T-cell (primary cell): ENCODE measurements around the gene CR1. TPM values are rescaled to one million over a fixed set of nuclear protein-coding genes. Genes with fewer than 3 reads are reported as not detected.

Experiments used
- ATAC-seq, 4 experiments: fragments of 200-7000 bp in 3 of 4; fragments of 150-1000 bp in 1 of 4; cut with Tn5 transposase; replicated peaks in 1 of 4; 1 replicate in 3 of 4; 2 replicates in 1 of 4; pipeline ENCODE4 v1.10.0; 2021; ENCODE audit warnings: moderate library complexity in 3 of 4, mild to moderate bottlenecking in 2 of 4, moderate number of reproducible peaks in 1 of 4
- CTCF ChIA-PET, 2 donors: fragments of 300-600 bp; sonication (Branson Sonifier 250); formaldehyde crosslinking; loops; one replicate each; lab custom pipeline; 2022; ENCODE audit warnings: antibody characterized with exemption in 2 of 2; lab: Charles Lee
- POLR2A ChIA-PET, 2 donors: fragments of 300-600 bp; sonication (Branson Sonifier 250); formaldehyde crosslinking; loops; one replicate each; lab custom pipeline; 2022; ENCODE audit warnings: antibody characterized with exemption in 2 of 2; lab: Charles Lee
- DNase-seq, 35 experiments: peaks; one replicate each; pipeline versions ENCODE4 v3.0.0 to v3.0.0-alpha.2; 2013 to 2023
- H3K27ac ChIP-seq: one replicate; pipeline ENCODE4 v1.5.1; 2013; ENCODE audit warnings: low read length
- H3K27me3 ChIP-seq, 2 experiments: replicated peaks in 1 of 2; 1 replicate in 1 of 2; 2 replicates in 1 of 2; pipeline versions ENCODE4 v1.6.1 to v1.7.0; 2013; ENCODE audit warnings: low read length in 1 of 2, mixed read lengths in 1 of 2; ENCODE audit not compliant: control insufficient read depth in 2 of 2, insufficient read depth in 2 of 2; ENCODE audit errors: extremely low read depth in 1 of 2
- H3K36me3 ChIP-seq, 2 donors: 1 replicate in 1 of 2; 2 replicates in 1 of 2; pipeline versions ENCODE4 v1.6.1 to v1.7.0; 2013; ENCODE audit warnings: low read length in 1 of 2; ENCODE audit not compliant: control insufficient read depth in 2 of 2, insufficient read depth in 1 of 2; ENCODE audit errors: extremely low read depth in 1 of 2
- H3K4me1 ChIP-seq, 2 experiments: 1 replicate in 1 of 2; 2 replicates in 1 of 2; pipeline versions ENCODE4 v1.6.1 to v1.7.0; 2013; ENCODE audit warnings: low read length in 2 of 2, mixed read lengths in 1 of 2; ENCODE audit not compliant: insufficient read depth in 2 of 2, control insufficient read depth in 1 of 2; ENCODE audit errors: extremely low read depth in 1 of 2
- H3K4me3 ChIP-seq, 2 donors: 1 replicate in 1 of 2; 2 replicates in 1 of 2; pipeline versions ENCODE4 v1.5.1 to v1.7.0; 2013; ENCODE audit warnings: mild to moderate bottlenecking in 2 of 2, low read length in 1 of 2, moderate library complexity in 1 of 2; ENCODE audit not compliant: control insufficient read depth in 1 of 2; ENCODE audit errors: extremely low read depth in 1 of 2
- H3K9me3 ChIP-seq: 2 replicates; pipeline ENCODE4 v1.7.0; 2013
- H3K27ac Mint-ChIP-seq, 2 donors: one replicate each; pipeline ENCODE4 v1.8.0; 2020 to 2021; ENCODE audit warnings: mild to moderate bottlenecking in 2 of 2, mixed read lengths in 2 of 2
- H3K27me3 Mint-ChIP-seq, 2 donors: one replicate each; pipeline ENCODE4 v1.8.0; 2021 to 2022; ENCODE audit warnings: mixed read lengths in 2 of 2
- H3K36me3 Mint-ChIP-seq: one replicate; pipeline ENCODE4 v1.8.0; 2021; ENCODE audit warnings: mixed read lengths
- H3K4me1 Mint-ChIP-seq, 3 donors: one replicate each; pipeline ENCODE4 v1.8.0; 2020 to 2022; ENCODE audit warnings: mixed read lengths in 3 of 3, mild to moderate bottlenecking in 1 of 3
- H3K4me3 Mint-ChIP-seq, 3 donors: one replicate each; pipeline ENCODE4 v1.8.0; 2020 to 2022; ENCODE audit warnings: mild to moderate bottlenecking in 3 of 3, mixed read lengths in 3 of 3, moderate library complexity in 3 of 3
- H3K9me3 Mint-ChIP-seq, 3 donors: one replicate each; pipeline ENCODE4 v1.8.0; 2020 to 2022; ENCODE audit warnings: mixed read lengths in 3 of 3
- WGBS: methylation state at CpG from one replicate; pipeline ENCODE4 v1.1.5; 2013; ENCODE audit warnings: missing lambda C conversion rate; ENCODE audit not compliant: insufficient coverage; 5-methylcytosine and 5-hydroxymethylcytosine counted together
- total RNA-seq, 35 experiments: library from RNA in 6 of 35; stranded (reverse) in 6 of 35; fragments of 120-200 nt in 1 of 35; gene quantifications; one replicate each; pipeline versions ENCODE4 v1.2.1 to v1.2.4 and lab custom pipeline; 2013 to 2026

CR1 gene
- total RNA-seq (10 to 100 TPM in 2 of 5 donors, 1 to 10 TPM in 3; 2.8 to 11.7 (median 8.8) TPM), total RNA-seq (lab: John Stamatoyannopoulos, UW) (0 to 32.8 (median 3.1) reads per million in 29 experiments)
- 9.2 TPM for total RNA-seq (2013)

DNA sequence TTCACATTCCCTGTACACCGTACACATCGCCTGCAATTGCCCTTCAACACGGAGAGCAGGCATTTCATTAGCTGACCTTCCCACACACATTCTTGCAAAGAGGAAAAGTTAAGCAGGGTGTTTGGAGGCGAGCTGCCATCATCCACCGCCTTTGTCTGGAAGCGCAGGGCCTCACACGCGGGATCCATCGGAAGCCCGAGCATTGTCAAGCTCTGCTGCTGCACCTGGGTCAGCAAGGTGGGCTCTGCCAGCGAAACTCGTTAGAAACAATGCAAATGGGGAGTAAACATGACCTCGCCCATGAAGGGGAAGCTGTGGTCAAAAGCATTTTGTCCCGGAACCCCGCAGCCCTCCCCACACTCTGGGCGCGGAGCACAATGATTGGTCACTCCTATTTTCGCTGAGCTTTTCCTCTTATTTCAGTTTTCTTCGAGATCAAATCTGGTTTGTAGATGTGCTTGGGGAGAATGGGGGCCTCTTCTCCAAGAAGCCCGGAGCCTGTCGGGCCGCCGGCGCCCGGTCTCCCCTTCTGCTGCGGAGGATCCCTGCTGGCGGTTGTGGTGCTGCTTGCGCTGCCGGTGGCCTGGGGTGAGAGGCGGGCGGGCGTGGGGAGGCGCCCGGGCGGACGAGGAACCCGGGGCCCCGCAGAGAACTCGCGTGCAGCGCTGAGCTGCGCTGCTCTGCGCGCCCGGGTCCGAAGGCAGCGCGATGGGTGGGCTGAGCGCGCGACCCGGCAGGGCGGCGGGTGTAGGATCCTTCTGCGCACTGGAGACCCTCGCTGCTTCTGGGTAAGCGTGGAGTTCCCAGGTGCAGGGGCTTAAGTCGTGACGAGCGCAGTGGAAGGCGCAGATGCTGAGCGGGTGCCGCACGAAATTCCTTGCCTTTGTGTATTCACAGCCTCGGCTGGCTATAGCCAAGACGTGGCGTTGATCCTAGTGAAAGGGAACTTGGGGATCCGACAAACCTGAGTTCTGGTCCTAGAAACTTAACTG, at the start of gene CR1:
Gene CR1 (plus strand): TSS at position 357 of the 992 bp plus-strand sequence. CDS start 111 bp downstream, at position 468.
- 7% methylated on average over 56 of the region's 68 CpGs for WGBS
- Mint-ChIP-seq H3K36me3 (no peaks in the 10 kb centered on the region), H3K27ac (peak within 1 kb of the TSS; percentile 57 to 58), H3K27me3 (peaks cover 5 to 20% of the 10 kb centered on the region in 2 donors), H3K4me3 (peak within 1 kb of the TSS; percentile 76 to 78 (median 77)), H3K9me3 (no peaks in the 10 kb centered on the region), H3K4me1 (peaks cover 7 to 26% (median 16%) of the 10 kb centered on the region in 3 donors)
- DNase-seq (peak in 34 of 35 experiments; percentile 5 to 54 (median 30)), ATAC-seq (peak; percentile 74 to 90 (median 85))
- Histone ChIP-seq H3K36me3 (no peaks in the 10 kb centered on the region), H3K9me3 (no peaks in the 10 kb centered on the region), H3K4me1 (peaks cover 2 to 11% of the 10 kb centered on the region in 2 experiments), H3K27me3 (peaks cover 0 to 12% of the 10 kb centered on the region in 2 experiments), H3K4me3 (peak within 1 kb of the TSS; percentile 46 to 69), H3K27ac (no peak within 1 kb of the TSS)
- CTCF ChIA-PET: no interaction called here
- POLR2A ChIA-PET: no interaction called here

GRCh38 chr1:207453710-207454045, 42.3 kb upstream of the CR1 start:
- H3K4me1 Mint-ChIP-seq: peaks cover 0 to 16% (median 16%) of the 10 kb centered on the region in 3 donors
- ChIA-PET CTCF (interaction anchor here in 1 of 2 donors (0.7 to 2.0 kb wide), 2 partner anchors 46 to 399 kb away, joined by 3 to 8 read pairs; no protein-coding TSS in a partner anchor), POLR2A (no interaction called here)
- H3K4me3 ChIP-seq: peak overlapping the region in 1 of 2 donors; percentile 76
- H3K27ac Mint-ChIP-seq: no peak overlapping the region
- H3K9me3 ChIP-seq: no peaks in the 10 kb centered on the region
- peak overlapping the region in 2 of 3 donors; percentile 70 to 72 for H3K4me3 Mint-ChIP-seq
- H3K27me3 ChIP-seq: peaks cover 0 to 17% of the 10 kb centered on the region in 2 experiments
- DNase-seq (no peak), ATAC-seq (no peak)
- no peaks in the 10 kb centered on the region for H3K36me3 ChIP-seq
- H3K4me1 ChIP-seq: peaks cover 13 to 31% of the 10 kb centered on the region in 2 experiments
- no peak overlapping the region for H3K27ac ChIP-seq
- H3K36me3 Mint-ChIP-seq: no peaks in the 10 kb centered on the region
- peaks cover 11 to 30% of the 10 kb centered on the region in 2 donors for H3K27me3 Mint-ChIP-seq
- WGBS: 40% methylated on average over 1 of the region's 1 CpG
- H3K9me3 Mint-ChIP-seq: no peaks in the 10 kb centered on the region

DNA sequence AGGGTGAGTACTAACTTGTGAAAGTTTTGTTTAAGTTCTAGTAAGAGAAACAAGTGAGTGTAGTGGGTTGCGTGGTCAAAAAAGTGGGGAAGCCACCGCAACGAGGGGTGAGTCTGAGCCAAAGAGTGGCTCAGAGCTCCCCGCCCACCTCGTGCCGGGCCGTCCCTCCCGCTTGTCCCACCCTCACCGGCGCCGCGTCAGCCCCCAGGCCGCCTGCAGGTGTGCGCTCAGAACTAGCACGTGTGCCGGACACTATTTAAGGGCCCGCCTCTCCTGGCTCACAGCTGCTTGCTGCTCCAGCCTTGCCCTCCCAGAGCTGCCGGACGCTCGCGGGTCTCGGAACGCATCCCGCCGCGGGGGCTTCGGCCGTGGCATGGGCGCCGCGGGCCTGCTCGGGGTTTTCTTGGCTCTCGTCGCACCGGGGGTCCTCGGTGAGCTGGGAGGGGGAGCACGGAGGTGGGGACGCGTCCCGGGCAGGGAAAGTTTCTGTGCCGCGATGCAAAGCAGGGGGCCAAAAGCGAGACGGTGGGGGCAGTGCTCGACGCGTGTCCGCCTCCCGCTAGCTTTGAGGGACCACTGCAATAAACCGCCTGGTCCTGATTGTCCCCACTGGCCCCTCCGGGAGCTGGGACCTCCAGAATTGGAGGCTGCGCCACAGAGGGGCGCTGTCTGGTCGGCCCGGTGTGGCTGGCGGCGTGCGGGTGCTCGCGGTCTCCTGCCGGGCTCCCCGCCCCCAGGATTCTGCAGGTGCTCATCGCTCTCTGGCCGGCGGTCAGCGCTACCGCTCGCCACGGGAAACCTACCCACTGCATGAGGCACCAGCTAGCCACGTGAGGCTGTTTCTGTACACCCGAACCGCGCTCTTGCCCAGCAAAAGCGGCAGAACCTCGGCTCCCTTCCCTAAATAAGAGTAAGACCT, 41.7 kb upstream of the CR1 start, which contains the start of gene CR2:
Gene CR2 (plus strand): TSS at position 283 of the 919 bp plus-strand sequence. CDS start 91 bp downstream, at position 374.
- ChIA-PET POLR2A (no interaction called here), CTCF (interaction anchor here in 1 of 2 donors (0.7 to 2.0 kb wide), 3 partner anchors 45 to 400 kb away, joined by 3 to 8 read pairs (median 5); no protein-coding TSS in a partner anchor)
- Histone ChIP-seq H3K4me3 (peak within 1 kb of the TSS; percentile 55 to 76), H3K27me3 (peaks cover 0 to 14% of the 10 kb centered on the region in 2 experiments), H3K36me3 (no peaks in the 10 kb centered on the region), H3K27ac (no peak within 1 kb of the TSS), H3K4me1 (peaks cover 13 to 36% of the 10 kb centered on the region in 2 experiments), H3K9me3 (no peaks in the 10 kb centered on the region)
- Mint-ChIP-seq H3K36me3 (no peaks in the 10 kb centered on the region), H3K27me3 (peaks cover 11 to 30% of the 10 kb centered on the region in 2 donors), H3K27ac (peak within 1 kb of the TSS; percentile 9 to 59), H3K4me3 (peak within 1 kb of the TSS in 2 of 3 donors; percentile 70 to 72), H3K9me3 (no peaks in the 10 kb centered on the region), H3K4me1 (peaks cover 2 to 16% (median 16%) of the 10 kb centered on the region in 3 donors)
- DNase-seq (peak in 32 of 35 experiments; percentile 8 to 55 (median 28)), ATAC-seq (peak; percentile 63 to 74 (median 71))
- 1% methylated on average over 59 of the region's 75 CpGs for WGBS

GRCh38 chr1:207455183-207455754, 40.7 kb upstream of the CR1 start:
- H3K36me3 ChIP-seq: no peaks in the 10 kb centered on the region
- H3K4me3 ChIP-seq: peak overlapping the region in 1 of 2 donors; percentile 55
- POLR2A ChIA-PET: no interaction called here
- 78% methylated on average over 5 of the region's 6 CpGs for whole genome bisulfite sequencing
- Mint-ChIP-seq H3K4me3 (peak overlapping the region in 2 of 3 donors; percentile 70 to 72), H3K36me3 (no peaks in the 10 kb centered on the region), H3K27ac (peak overlapping the region; percentile 9 to 11), H3K4me1 (peaks cover 11 to 25% (median 16%) of the 10 kb centered on the region in 3 donors), H3K9me3 (no peaks in the 10 kb centered on the region), H3K27me3 (peaks cover 7 to 24% of the 10 kb centered on the region in 2 donors)
- DNase-seq (no peak), ATAC-seq (no peak)
- peaks cover 0 to 14% of the 10 kb centered on the region in 2 experiments for H3K27me3 ChIP-seq
- H3K9me3 ChIP-seq: no peaks in the 10 kb centered on the region
- H3K27ac ChIP-seq: no peak overlapping the region
- H3K4me1 ChIP-seq: peaks cover 17 to 45% of the 10 kb centered on the region in 2 experiments
- CTCF ChIA-PET: interaction anchor here in 1 of 2 donors (1.6 to 2.0 kb wide), 2 partner anchors 44 to 46 kb away, joined by 5 to 8 read pairs; no protein-coding TSS in a partner anchor

DNA sequence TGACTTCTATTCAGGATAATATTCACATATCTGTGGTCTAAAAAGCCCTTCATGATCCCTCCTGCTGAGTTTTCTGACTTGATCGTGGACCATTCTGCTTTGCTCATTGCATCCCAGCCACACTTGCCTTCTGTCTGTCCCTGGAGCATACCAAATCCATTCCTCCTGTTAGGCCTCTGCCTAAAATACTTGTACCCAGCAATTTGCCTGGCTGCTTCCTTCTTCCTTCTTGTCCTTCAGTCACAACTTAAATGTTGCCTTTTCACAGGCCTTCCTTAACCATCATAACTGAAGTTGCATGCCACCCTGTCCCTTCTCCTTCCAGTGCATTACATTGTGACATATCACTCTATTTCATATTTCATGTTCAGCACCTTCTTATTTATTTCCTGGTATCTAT, 37.5 kb upstream of the CR1 start:
- peak in 1 of 35 experiments; percentile 17 for DNase-seq
- H3K4me1 ChIP-seq: peaks cover 18 to 76% of the 10 kb centered on the region in 2 experiments
- peak in 1 of 4 experiments; percentile 3 for ATAC-seq
- no peak overlapping the region for H3K4me3 ChIP-seq
- no peak overlapping the region for H3K27ac Mint-ChIP-seq
- H3K4me1 Mint-ChIP-seq: peaks cover 43 to 57% (median 44%) of the 10 kb centered on the region in 3 donors
- H3K4me3 Mint-ChIP-seq: no peak overlapping the region
- H3K9me3 Mint-ChIP-seq: no peaks in the 10 kb centered on the region
- CTCF ChIA-PET: no interaction called here
- POLR2A ChIA-PET: no interaction called here
- H3K36me3 ChIP-seq: no peaks in the 10 kb centered on the region
- H3K9me3 ChIP-seq: no peaks in the 10 kb centered on the region
- no peaks in the 10 kb centered on the region for H3K36me3 Mint-ChIP-seq
- peaks cover 0 to 10% of the 10 kb centered on the region in 2 experiments for H3K27me3 ChIP-seq
- peak overlapping the region; percentile 57 for H3K27ac ChIP-seq
- H3K27me3 Mint-ChIP-seq: peaks cover 7 to 11% of the 10 kb centered on the region in 2 donors
- 72% methylated on average over 1 of the region's 1 CpG for WGBS
